Measurements from ENCODE around the gene CMPK1.

DNA sequence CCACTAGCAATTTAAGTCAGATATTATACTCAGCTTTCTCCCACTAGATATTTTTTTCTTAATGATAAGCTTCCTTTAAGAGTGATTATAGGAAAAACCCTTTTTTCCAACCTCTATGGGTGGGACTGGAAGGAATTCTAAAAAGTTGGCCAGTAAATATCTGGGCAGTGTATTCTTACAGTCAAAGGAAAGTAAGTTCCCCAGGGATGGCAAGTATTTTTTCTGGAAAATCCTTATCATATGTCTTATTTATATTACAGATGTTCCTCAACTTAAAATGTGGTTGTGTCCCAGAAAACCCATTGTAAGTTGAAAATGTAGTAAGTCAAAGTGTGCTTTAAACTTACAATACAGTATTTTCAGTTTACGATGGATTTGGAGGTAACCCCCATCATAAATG, 29.2 kb downstream of the CMPK1 start:
- TF ChIP-seq, protein P1, sequence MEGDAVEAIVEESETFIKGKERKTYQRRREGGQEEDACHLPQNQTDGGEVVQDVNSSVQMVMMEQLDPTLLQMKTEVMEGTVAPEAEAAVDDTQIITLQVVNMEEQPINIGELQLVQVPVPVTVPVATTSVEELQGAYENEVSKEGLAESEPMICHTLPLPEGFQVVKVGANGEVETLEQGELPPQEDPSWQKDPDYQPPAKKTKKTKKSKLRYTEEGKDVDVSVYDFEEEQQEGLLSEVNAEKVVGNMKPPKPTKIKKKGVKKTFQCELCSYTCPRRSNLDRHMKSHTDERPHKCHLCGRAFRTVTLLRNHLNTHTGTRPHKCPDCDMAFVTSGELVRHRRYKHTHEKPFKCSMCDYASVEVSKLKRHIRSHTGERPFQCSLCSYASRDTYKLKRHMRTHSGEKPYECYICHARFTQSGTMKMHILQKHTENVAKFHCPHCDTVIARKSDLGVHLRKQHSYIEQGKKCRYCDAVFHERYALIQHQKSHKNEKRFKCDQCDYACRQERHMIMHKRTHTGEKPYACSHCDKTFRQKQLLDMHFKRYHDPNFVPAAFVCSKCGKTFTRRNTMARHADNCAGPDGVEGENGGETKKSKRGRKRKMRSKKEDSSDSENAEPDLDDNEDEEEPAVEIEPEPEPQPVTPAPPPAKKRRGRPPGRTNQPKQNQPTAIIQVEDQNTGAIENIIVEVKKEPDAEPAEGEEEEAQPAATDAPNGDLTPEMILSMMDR (IDR thresholded peaks at IDR 0.05; ENCODE audit: insufficient read depth, low read length): no peak
- TF ChIP-seq, protein P2, sequence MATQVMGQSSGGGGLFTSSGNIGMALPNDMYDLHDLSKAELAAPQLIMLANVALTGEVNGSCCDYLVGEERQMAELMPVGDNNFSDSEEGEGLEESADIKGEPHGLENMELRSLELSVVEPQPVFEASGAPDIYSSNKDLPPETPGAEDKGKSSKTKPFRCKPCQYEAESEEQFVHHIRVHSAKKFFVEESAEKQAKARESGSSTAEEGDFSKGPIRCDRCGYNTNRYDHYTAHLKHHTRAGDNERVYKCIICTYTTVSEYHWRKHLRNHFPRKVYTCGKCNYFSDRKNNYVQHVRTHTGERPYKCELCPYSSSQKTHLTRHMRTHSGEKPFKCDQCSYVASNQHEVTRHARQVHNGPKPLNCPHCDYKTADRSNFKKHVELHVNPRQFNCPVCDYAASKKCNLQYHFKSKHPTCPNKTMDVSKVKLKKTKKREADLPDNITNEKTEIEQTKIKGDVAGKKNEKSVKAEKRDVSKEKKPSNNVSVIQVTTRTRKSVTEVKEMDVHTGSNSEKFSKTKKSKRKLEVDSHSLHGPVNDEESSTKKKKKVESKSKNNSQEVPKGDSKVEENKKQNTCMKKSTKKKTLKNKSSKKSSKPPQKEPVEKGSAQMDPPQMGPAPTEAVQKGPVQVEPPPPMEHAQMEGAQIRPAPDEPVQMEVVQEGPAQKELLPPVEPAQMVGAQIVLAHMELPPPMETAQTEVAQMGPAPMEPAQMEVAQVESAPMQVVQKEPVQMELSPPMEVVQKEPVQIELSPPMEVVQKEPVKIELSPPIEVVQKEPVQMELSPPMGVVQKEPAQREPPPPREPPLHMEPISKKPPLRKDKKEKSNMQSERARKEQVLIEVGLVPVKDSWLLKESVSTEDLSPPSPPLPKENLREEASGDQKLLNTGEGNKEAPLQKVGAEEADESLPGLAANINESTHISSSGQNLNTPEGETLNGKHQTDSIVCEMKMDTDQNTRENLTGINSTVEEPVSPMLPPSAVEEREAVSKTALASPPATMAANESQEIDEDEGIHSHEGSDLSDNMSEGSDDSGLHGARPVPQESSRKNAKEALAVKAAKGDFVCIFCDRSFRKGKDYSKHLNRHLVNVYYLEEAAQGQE (IDR thresholded peaks at IDR 0.05; ENCODE audit: insufficient replicate concordance, low read depth): no peak
